GM23338 (cell line): ENCODE measurements around the gene NEIL1.

ENCODE experiments used
- CREB1 ChIP-seq: fragments of 250-450 bp; sonication (Bioruptor Pico); IDR thresholded peaks from 2 replicates; pipeline ENCODE4 v1.5.0; 2020; ENCODE audit warnings: low read depth, mild to moderate bottlenecking, moderate library complexity
- CTCF ChIP-seq, 2 experiments: fragments of 200-600 bp in 1 of 2; sonication (generic) in 1 of 2; conservative IDR thresholded peaks; 2 replicates each; pipeline versions ENCODE4 v1.5.1 to v1.6.1; 2016 to 2017; ENCODE audit warnings: antibody characterized with exemption in 2 of 2, low read depth in 2 of 2, mild to moderate bottlenecking in 2 of 2, moderate library complexity in 1 of 2
- ETS1 ChIP-seq: IDR thresholded peaks from 2 replicates; pipeline ENCODE4 v1.6.1; 2016; ENCODE audit warnings: antibody characterized with exemption
- EZH2 ChIP-seq: fragments of 200-600 bp; sonication (generic); IDR thresholded peaks from one replicate; pipeline ENCODE4 v1.8.0; 2017; ENCODE audit warnings: antibody characterized with exemption, mild to moderate bottlenecking, low read depth; ENCODE audit not compliant: unreplicated experiment
- EZH2phosphoT487 ChIP-seq: fragments of 200-600 bp; sonication (generic); IDR thresholded peaks from one replicate; pipeline ENCODE4 v1.8.1; 2018; ENCODE audit warnings: antibody characterized with exemption; ENCODE audit not compliant: unreplicated experiment
- JUNB ChIP-seq: IDR thresholded peaks from one replicate; pipeline ENCODE4 v1.6.1; 2016; ENCODE audit warnings: antibody characterized with exemption; ENCODE audit not compliant: unreplicated experiment
- NANOG ChIP-seq: IDR thresholded peaks from 2 replicates; pipeline ENCODE4 v1.6.1; 2016; ENCODE audit warnings: antibody characterized with exemption, borderline replicate concordance
- POLR2AphosphoS5 ChIP-seq: IDR thresholded peaks from 2 replicates; pipeline ENCODE4 v1.6.1; 2016; ENCODE audit warnings: antibody characterized with exemption, low read depth
- STAT1 ChIP-seq: IDR thresholded peaks from one replicate; pipeline ENCODE4 v1.6.1; 2016; ENCODE audit warnings: antibody characterized with exemption; ENCODE audit not compliant: unreplicated experiment
- ZNF114 ChIP-seq: fragments of 250-450 bp; sonication (Bioruptor Pico); IDR thresholded peaks from 2 replicates; pipeline ENCODE4 v1.5.0; 2020; ENCODE audit warnings: mild to moderate bottlenecking, moderate library complexity
- ZNF331 ChIP-seq: fragments of 250-450 bp; sonication (Bioruptor Pico); IDR thresholded peaks from 2 replicates; pipeline ENCODE4 v1.5.0; 2020; ENCODE audit warnings: low read depth, mild to moderate bottlenecking, moderate library complexity
- TF ChIP-seq, protein P1 (sequence below): fragments of 250-450 bp; sonication (Bioruptor Pico); IDR thresholded peaks from 2 replicates; pipeline ENCODE4 v1.5.0; 2020; ENCODE audit warnings: mild to moderate bottlenecking, moderate library complexity
- TF ChIP-seq, protein P2 (sequence below): IDR thresholded peaks from one replicate; pipeline ENCODE4 v1.6.1; 2018; ENCODE audit warnings: antibody characterized with exemption; ENCODE audit not compliant: unreplicated experiment

GRCh38 chr15:75302318-75302717, 44.5 kb upstream of the NEIL1 start:
- TF ChIP-seq CTCF (conservative IDR thresholded peaks at IDR 0.05; ENCODE audit: low read depth in 2 of 2) (no peak), EZH2phosphoT487 (no peak), EZH2 (no peak), JUNB (no peak), ZNF114 (no peak), POLR2AphosphoS5 (no peak), CREB1 (CRISPR knock-in tag) (no peak), STAT1 (no peak), NANOG (no peak), ZNF331 (CRISPR knock-in tag) (no peak), ETS1 (no peak)
- TF ChIP-seq, protein P1, sequence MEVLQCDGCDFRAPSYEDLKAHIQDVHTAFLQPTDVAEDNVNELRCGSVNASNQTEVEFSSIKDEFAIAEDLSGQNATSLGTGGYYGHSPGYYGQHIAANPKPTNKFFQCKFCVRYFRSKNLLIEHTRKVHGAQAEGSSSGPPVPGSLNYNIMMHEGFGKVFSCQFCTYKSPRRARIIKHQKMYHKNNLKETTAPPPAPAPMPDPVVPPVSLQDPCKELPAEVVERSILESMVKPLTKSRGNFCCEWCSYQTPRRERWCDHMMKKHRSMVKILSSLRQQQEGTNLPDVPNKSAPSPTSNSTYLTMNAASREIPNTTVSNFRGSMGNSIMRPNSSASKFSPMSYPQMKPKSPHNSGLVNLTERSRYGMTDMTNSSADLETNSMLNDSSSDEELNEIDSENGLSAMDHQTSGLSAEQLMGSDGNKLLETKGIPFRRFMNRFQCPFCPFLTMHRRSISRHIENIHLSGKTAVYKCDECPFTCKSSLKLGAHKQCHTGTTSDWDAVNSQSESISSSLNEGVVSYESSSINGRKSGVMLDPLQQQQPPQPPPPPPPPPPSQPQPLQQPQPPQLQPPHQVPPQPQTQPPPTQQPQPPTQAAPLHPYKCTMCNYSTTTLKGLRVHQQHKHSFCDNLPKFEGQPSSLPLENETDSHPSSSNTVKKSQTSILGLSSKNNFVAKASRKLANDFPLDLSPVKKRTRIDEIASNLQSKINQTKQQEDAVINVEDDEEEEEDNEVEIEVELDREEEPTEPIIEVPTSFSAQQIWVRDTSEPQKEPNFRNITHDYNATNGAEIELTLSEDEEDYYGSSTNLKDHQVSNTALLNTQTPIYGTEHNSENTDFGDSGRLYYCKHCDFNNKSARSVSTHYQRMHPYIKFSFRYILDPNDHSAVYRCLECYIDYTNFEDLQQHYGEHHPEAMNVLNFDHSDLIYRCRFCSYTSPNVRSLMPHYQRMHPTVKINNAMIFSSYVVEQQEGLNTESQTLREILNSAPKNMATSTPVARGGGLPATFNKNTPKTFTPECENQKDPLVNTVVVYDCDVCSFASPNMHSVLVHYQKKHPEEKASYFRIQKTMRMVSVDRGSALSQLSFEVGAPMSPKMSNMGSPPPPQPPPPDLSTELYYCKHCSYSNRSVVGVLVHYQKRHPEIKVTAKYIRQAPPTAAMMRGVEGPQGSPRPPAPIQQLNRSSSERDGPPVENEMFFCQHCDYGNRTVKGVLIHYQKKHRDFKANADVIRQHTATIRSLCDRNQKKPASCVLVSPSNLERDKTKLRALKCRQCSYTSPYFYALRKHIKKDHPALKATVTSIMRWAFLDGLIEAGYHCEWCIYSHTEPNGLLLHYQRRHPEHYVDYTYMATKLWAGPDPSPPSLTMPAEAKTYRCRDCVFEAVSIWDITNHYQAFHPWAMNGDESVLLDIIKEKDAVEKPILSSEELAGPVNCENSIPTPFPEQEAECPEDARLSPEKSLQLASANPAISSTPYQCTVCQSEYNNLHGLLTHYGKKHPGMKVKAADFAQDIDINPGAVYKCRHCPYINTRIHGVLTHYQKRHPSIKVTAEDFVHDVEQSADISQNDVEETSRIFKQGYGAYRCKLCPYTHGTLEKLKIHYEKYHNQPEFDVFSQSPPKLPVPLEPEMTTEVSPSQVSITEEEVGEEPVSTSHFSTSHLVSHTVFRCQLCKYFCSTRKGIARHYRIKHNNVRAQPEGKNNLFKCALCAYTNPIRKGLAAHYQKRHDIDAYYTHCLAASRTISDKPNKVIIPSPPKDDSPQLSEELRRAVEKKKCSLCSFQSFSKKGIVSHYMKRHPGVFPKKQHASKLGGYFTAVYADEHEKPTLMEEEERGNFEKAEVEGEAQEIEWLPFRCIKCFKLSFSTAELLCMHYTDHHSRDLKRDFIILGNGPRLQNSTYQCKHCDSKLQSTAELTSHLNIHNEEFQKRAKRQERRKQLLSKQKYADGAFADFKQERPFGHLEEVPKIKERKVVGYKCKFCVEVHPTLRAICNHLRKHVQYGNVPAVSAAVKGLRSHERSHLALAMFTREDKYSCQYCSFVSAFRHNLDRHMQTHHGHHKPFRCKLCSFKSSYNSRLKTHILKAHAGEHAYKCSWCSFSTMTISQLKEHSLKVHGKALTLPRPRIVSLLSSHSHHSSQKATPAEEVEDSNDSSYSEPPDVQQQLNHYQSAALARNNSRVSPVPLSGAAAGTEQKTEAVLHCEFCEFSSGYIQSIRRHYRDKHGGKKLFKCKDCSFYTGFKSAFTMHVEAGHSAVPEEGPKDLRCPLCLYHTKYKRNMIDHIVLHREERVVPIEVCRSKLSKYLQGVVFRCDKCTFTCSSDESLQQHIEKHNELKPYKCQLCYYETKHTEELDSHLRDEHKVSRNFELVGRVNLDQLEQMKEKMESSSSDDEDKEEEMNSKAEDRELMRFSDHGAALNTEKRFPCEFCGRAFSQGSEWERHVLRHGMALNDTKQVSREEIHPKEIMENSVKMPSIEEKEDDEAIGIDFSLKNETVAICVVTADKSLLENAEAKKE = no peak
- TF ChIP-seq, protein P2, sequence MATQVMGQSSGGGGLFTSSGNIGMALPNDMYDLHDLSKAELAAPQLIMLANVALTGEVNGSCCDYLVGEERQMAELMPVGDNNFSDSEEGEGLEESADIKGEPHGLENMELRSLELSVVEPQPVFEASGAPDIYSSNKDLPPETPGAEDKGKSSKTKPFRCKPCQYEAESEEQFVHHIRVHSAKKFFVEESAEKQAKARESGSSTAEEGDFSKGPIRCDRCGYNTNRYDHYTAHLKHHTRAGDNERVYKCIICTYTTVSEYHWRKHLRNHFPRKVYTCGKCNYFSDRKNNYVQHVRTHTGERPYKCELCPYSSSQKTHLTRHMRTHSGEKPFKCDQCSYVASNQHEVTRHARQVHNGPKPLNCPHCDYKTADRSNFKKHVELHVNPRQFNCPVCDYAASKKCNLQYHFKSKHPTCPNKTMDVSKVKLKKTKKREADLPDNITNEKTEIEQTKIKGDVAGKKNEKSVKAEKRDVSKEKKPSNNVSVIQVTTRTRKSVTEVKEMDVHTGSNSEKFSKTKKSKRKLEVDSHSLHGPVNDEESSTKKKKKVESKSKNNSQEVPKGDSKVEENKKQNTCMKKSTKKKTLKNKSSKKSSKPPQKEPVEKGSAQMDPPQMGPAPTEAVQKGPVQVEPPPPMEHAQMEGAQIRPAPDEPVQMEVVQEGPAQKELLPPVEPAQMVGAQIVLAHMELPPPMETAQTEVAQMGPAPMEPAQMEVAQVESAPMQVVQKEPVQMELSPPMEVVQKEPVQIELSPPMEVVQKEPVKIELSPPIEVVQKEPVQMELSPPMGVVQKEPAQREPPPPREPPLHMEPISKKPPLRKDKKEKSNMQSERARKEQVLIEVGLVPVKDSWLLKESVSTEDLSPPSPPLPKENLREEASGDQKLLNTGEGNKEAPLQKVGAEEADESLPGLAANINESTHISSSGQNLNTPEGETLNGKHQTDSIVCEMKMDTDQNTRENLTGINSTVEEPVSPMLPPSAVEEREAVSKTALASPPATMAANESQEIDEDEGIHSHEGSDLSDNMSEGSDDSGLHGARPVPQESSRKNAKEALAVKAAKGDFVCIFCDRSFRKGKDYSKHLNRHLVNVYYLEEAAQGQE = no peak
